ENCODE results near the gene LMO7. TPM values are rescaled to one million over a fixed set of nuclear protein-coding genes. Genes with fewer than 3 reads are reported as not detected.
A peak's percentile ranks its signal among the peaks of the same experiment; 100 is the strongest.

LMO7 gene
- total RNA-seq, 1 donor from 2014 or later = 480 TPM

- DNase-seq (no peak), ATAC-seq (peak; percentile 14)
- intact Hi-C loops (cut with micrococcal nuclease) = loop anchor here (10.0 kb wide), 1 partner anchor 110 kb away; no protein-coding TSS in a partner anchor
These were observed 168.5 kb downstream of the LMO7 start for GRCh38 chr13:75804605-75805004.

GRCh38 chr13:75806117-75806516 lies 170.0 kb downstream of the LMO7 start:
- DNase-seq = no peak
- intact Hi-C loops (cut with micrococcal nuclease) = loop anchor here (10.0 kb wide), 1 partner anchor 111 kb away; no protein-coding TSS in a partner anchor
- peak; percentile 48 for ATAC-seq

GRCh38 chr13:75811361-75811760 lies 175.2 kb downstream of the LMO7 start:
- ATAC-seq (no peak), DNase-seq (no peak)
- intact Hi-C loops (cut with micrococcal nuclease) = no loop called here

DNA sequence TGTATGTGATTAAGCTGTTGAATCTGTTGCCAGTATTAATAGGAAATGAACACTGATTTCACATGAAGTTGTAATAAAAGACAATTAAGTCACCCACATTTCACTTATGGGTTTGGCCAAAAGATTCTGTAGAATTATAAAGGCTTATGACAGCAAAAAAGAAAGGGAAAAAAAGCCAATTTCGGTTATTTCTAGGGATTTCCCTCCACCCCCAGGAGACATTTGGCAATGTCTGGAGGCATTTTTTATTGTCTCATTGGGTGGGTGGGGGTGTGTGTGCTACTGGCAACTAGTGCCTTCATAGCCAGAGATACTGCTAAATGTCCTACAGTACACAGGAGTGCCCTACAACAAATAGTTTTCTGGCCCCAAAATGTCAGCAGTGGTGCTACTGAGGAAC lies 175.7 kb downstream of the LMO7 start:
- DNase-seq (no peak), ATAC-seq (no peak)
- intact Hi-C loops (cut with micrococcal nuclease) = no loop called here

GRCh38 chr13:75812751-75813181 lies 176.6 kb downstream of the LMO7 start:
- DNase-seq (no peak), ATAC-seq (peak; percentile 70)
- intact Hi-C loops (cut with micrococcal nuclease) = no loop called here

- peak; percentile 57 for DNase-seq
- intact Hi-C loops (cut with micrococcal nuclease) = no loop called here
These were observed 177.2 kb downstream of the LMO7 start for GRCh38 chr13:75813323-75813722.

DNA sequence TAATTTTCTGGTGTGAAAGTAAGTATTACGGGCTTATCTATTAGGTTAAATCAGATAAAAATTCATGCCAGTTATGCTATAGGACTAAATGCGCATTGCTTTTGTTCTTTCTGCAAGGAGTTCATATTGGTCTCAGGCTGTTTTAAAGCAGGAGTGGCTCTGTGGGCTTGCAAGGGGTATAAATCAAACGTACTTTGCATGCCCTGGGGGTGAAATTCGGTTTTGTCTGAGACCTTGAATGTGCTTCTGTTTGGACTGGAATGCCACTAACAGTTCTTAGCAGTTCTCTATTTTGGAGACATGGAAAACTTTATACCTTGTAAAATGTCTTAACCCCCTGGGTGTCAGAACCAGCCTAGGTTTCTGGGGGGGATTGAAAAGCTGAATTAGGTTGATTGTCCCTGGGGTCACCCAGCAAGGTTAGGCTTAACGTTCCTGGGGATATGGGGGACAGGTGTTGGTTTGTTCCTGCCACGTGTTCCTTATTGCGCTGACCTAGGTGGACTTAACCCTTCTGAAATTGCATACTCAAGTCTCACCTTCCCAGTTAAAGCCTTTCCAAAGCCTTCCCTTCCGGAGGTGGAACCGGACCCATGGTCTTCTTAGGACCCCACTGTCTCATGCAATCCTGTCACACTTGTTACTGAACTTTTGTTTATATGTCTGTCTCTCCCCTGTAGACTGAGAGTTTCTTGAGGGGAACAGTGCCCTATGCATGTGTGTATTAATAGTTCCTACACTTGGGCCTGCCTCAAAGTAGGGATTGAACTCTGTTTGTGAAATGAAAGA lies 182.2 kb downstream of the LMO7 start:
- ATAC-seq = peak; percentile 51
- intact Hi-C loops (cut with micrococcal nuclease) = no loop called here

More at GRCh38 chr13:75813323-75813722, 177.2 kb downstream of the LMO7 start:
- ATAC-seq = peak; percentile 91

GRCh38 chr13:75818968-75819225 lies 182.8 kb downstream of the LMO7 start:
- ATAC-seq = no peak
- intact Hi-C loops (cut with micrococcal nuclease) = no loop called here
- DNase-seq = no peak

More for the DNA sequence above, 182.2 kb downstream of the LMO7 start:
- no peak for DNase-seq

GRCh38 chr13:75825161-75825560 lies 189.0 kb downstream of the LMO7 start:
- intact Hi-C loops (cut with micrococcal nuclease) = no loop called here
- ATAC-seq (no peak), DNase-seq (no peak)

DNA sequence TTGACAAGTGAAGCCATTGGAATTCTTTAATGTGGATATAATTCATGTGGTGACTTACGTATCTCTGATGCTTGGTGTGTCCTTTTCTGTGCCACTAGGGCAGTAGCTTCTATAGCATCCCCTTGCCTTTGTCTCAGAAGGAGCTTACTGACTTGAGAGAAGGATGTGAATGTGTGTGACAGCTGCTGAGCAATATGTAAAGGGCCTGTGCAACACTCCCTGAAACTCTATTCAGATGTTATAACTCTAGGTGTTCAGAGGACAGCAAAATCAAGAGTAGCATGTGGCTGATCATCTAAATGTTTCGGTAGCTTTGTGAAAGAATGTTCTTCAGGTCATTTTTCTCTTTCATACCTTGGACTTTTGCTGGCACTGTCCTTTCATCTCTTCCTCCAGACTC lies 189.5 kb downstream of the LMO7 start:
- ATAC-seq = no peak
- intact Hi-C loops (cut with micrococcal nuclease) = no loop called here
- DNase-seq = no peak

DNA sequence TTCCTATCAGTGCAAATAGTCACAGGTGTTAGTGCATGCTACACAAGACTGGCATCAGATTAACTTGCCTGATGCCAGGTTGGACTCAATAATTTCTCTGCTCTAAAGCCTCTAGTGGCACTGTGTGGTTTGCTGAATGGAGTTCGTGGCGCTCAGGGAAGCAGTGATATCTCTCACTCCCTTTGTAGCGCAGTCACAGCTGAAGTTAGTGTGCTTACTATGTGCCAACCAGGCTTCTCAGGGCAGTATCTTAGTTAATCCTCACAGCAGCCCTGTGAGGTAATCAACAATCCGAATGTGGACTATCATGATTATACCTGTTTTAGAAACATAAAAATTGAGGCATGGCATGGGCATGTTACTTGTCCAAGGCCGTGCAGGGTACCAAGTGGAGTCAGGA lies 190.3 kb downstream of the LMO7 start:
- intact Hi-C loops (cut with micrococcal nuclease) = no loop called here
- peak; percentile 8 for ATAC-seq
- DNase-seq = no peak

GRCh38 chr13:75829830-75830229 lies 193.7 kb downstream of the LMO7 start:
- intact Hi-C loops (cut with micrococcal nuclease) = no loop called here
- no peak for DNase-seq
- no peak for ATAC-seq

GRCh38 chr13:75830842-75831241 lies 194.7 kb downstream of the LMO7 start:
- intact Hi-C loops (cut with micrococcal nuclease) = no loop called here
- ATAC-seq (no peak), DNase-seq (no peak)

DNA sequence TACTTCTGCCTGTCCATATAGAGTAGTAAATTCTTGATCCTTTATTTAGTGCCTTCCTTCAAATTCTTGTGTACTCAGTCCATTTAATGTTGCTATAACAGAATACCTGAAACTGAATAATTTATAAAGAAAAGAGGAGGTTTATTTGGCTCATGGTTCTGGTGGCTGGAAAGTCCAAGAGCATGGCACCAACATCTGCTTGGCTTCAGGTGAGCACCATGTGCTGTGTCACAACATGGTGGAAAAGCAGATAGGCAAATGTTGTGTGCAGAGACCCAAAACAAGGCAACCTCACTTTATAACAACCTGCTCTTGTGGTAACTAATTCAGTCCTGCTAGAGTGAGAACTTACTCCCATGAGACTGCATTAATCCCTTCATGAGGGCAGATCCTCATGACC lies 195.3 kb downstream of the LMO7 start:
- intact Hi-C loops (cut with micrococcal nuclease) = no loop called here
- ATAC-seq = no peak
- no peak for DNase-seq

- intact Hi-C loops (cut with micrococcal nuclease) = no loop called here
- DNase-seq = no peak
- peak; percentile 18 for ATAC-seq
These were observed 196.7 kb downstream of the LMO7 start for GRCh38 chr13:75832812-75833211.

GRCh38 chr13:75836441-75836840 lies 200.3 kb downstream of the LMO7 start:
- DNase-seq = no peak
- ATAC-seq = peak; percentile 55
- intact Hi-C loops (cut with micrococcal nuclease) = no loop called here

DNA sequence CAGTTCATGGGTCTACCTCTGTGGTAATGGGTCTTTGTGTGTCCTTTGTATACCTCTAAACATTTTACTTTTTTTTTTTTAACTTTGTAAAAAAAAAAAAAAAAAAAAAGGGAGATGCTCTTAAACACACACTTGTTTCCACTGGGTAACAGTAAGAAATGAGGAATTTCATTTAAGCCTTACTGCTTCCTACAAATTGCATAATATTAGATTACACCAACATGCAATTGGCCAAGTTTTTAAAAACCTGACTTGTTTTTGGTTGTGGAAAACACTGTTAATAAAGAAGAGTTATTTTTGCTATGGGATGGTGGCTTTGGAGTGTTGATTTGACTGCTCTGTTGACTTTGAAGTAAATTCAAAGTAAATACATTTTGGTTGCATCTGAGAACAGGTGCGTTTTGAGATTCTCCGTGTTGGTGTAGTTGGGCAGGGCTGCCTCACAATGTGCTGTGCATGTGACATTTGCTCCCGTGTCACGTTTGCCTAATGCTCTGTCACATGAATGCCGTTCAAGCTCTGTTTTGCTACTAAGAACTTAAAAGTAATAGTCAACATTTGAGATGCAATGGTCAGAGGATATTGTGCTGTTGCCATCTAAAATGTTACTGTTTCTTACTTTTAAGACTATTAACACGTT lies 202.4 kb downstream of the LMO7 start:
- ATAC-seq = peak; percentile 19
- intact Hi-C loops (cut with micrococcal nuclease) = no loop called here
- no peak for DNase-seq

GRCh38 chr13:75839406-75839805 lies 203.3 kb downstream of the LMO7 start:
- DNase-seq (no peak), ATAC-seq (no peak)
- intact Hi-C loops (cut with micrococcal nuclease) = no loop called here

DNA sequence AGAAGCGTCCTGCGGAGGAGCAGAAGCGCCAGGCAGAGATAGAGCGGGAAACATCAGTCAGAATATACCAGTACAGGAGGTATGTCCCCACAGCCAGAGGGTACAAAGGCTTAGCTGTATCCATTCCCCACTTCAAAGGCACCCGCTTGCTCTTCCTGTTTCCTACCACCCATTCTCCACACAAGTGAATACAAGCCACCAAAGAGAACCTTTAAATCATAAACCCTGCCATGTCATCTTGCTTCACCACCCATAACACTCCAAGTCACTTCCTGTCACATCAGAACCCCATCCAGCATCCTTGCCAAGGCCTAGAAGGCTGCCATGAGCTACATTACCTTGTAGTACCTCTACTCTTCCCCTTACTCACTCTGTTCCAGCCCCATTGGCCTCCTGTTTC lies 205.8 kb downstream of the LMO7 start:
- DNase-seq = no peak
- intact Hi-C loops (cut with micrococcal nuclease) = no loop called here
- no peak for ATAC-seq

GRCh38 chr13:75843074-75843473 lies 206.9 kb downstream of the LMO7 start:
- DNase-seq (peak; percentile 29), ATAC-seq (peak; percentile 67)
- intact Hi-C loops (cut with micrococcal nuclease) = no loop called here

DNA sequence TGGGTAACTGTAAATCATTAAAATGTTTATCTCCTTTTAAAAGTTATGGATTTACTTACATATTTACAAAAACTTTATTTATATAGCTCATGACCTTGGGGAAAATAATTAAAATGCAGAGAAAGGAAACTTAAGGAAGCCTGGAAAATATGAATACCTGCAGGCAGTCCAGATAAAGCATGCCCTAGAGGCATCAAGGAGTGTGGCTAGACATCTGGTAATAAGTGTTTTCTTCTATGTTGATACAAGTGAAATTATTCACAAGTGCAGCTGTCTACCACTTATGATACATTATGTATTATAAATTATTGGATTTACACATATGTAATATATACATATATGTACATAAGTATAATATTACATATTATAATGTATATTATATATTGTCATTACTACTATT lies 207.9 kb downstream of the LMO7 start:
- intact Hi-C loops (cut with micrococcal nuclease) = no loop called here
- no peak for ATAC-seq
- no peak for DNase-seq

Measured in left ventricle myocardium superior (tissue), 1 donor.